HepG2 (cell line): ENCODE measurements around the gene FAM229A. TPM values are rescaled to one million over a fixed set of nuclear protein-coding genes. Genes with fewer than 3 reads are reported as not detected.

Experiments used
- BRCA1 ChIP-seq: sonication (generic); formaldehyde crosslinking; IDR thresholded peaks from 2 replicates; pipeline ENCODE4 v1.4.0; 2020; ENCODE audit warnings: missing genetic modification reagents
- CAMTA2 ChIP-seq: sonication (generic); formaldehyde crosslinking; IDR thresholded peaks from 2 replicates; pipeline ENCODE4 v1.4.0; 2020; ENCODE audit warnings: mild to moderate bottlenecking, missing genetic modification reagents, borderline replicate concordance
- CCDC6 ChIP-seq: sonication (generic); formaldehyde crosslinking; IDR thresholded peaks from 2 replicates; pipeline ENCODE4 v1.8.1; 2022; ENCODE audit warnings: mild to moderate bottlenecking, missing genetic modification reagents, moderate library complexity
- CERS6 ChIP-seq: sonication (generic); formaldehyde crosslinking; IDR thresholded peaks from 2 replicates; pipeline ENCODE4 v1.5.0; 2020; ENCODE audit warnings: missing genetic modification reagents
- DBP ChIP-seq: sonication (generic); formaldehyde crosslinking; IDR thresholded peaks from 2 replicates; pipeline ENCODE4 v1.4.0; 2020; ENCODE audit warnings: missing genetic modification reagents; ENCODE audit errors: not compliant biosample characterization
- FOXA1 ChIP-seq, 2 experiments: fragments of 450-650 bp in 1 of 2; sonication (generic) in 1 of 2; formaldehyde crosslinking in 1 of 2; IDR thresholded peaks; 2 replicates each; pipeline versions ENCODE4 v1.4.0 to v1.6.1; 2016 to 2020; ENCODE audit warnings: missing genetic modification reagents in 1 of 2
- HNRNPUL1 ChIP-seq: fragments of 200-400 bp; formaldehyde crosslinking; IDR thresholded peaks from 2 replicates; pipeline ENCODE4 v1.6.1; 2017; ENCODE audit warnings: low read depth, mild to moderate bottlenecking, low read length, moderate library complexity
- LCORL ChIP-seq, 2 experiments: fragments of 450-650 bp in 1 of 2; sonication (generic) in 1 of 2; formaldehyde crosslinking in 1 of 2; IDR thresholded peaks; 2 replicates each; pipeline versions ENCODE4 v1.5.0 to v1.6.1; 2017 to 2020; ENCODE audit warnings: antibody characterized with exemption in 1 of 2, missing genetic modification reagents in 1 of 2
- NCOA5 ChIP-seq: sonication (generic); formaldehyde crosslinking; IDR thresholded peaks from 2 replicates; pipeline ENCODE4 v1.4.0; 2020; ENCODE audit warnings: missing genetic modification reagents
- POLR2A ChIP-seq, 2 experiments: IDR thresholded peaks; 2 replicates each; pipeline ENCODE4 v1.6.1; 2011; ENCODE audit warnings: low read depth in 2 of 2, low read length in 2 of 2, mild to moderate bottlenecking in 1 of 2, moderate library complexity in 1 of 2; ENCODE audit not compliant: insufficient read depth in 1 of 2
- SMAD1 ChIP-seq: sonication (generic); formaldehyde crosslinking; IDR thresholded peaks from 2 replicates; pipeline ENCODE4 v1.4.0; 2020; ENCODE audit warnings: missing genetic modification reagents, low read depth, mild to moderate bottlenecking, borderline replicate concordance
- SRF ChIP-seq: IDR thresholded peaks from 2 replicates; pipeline ENCODE4 v1.6.1; 2011; ENCODE audit warnings: mild to moderate bottlenecking, low read depth, low read length, moderate library complexity
- SRSF4 ChIP-seq: fragments of 200-400 bp; formaldehyde crosslinking; IDR thresholded peaks from one replicate; pipeline ENCODE4 v1.6.1; 2018; ENCODE audit warnings: mild to moderate bottlenecking, low read depth, low read length, moderate library complexity; ENCODE audit not compliant: poor library complexity, severe bottlenecking
- U2AF1 ChIP-seq: fragments of 200-400 bp; formaldehyde crosslinking; optimal IDR thresholded peaks from 2 replicates; pipeline ENCODE3; 2017; ENCODE audit warnings: mild to moderate bottlenecking, low read depth, low read length
- ZBTB14 ChIP-seq: sonication (generic); formaldehyde crosslinking; IDR thresholded peaks from 2 replicates; pipeline ENCODE4 v1.4.0; 2020; ENCODE audit warnings: missing genetic modification reagents
- ZBTB25 ChIP-seq: IDR thresholded peaks from 2 replicates; pipeline ENCODE4 v1.6.1; 2018; ENCODE audit warnings: missing genetic modification reagents
- ZNF512 ChIP-seq: sonication (generic); formaldehyde crosslinking; IDR thresholded peaks from 2 replicates; pipeline ENCODE4 v1.4.0; 2020; ENCODE audit warnings: mild to moderate bottlenecking, missing genetic modification reagents
- ZNF576 ChIP-seq: sonication (generic); formaldehyde crosslinking; IDR thresholded peaks from 2 replicates; pipeline ENCODE4 v1.4.0; 2020; ENCODE audit warnings: mild to moderate bottlenecking, missing genetic modification reagents
- ZNF652 ChIP-seq: IDR thresholded peaks from 2 replicates; pipeline ENCODE4 v1.6.1; 2016; ENCODE audit warnings: low read depth, borderline replicate concordance
- ZNF660 ChIP-seq: sonication (generic); formaldehyde crosslinking; IDR thresholded peaks from 2 replicates; pipeline ENCODE4 v1.5.1; 2020; ENCODE audit warnings: mild to moderate bottlenecking, low read depth, missing genetic modification reagents, borderline replicate concordance
- ZNF703 ChIP-seq: sonication (generic); formaldehyde crosslinking; IDR thresholded peaks from 2 replicates; pipeline ENCODE4 v1.5.1; 2020; ENCODE audit warnings: missing genetic modification reagents, mild to moderate bottlenecking, moderate library complexity, borderline replicate concordance
- ZSCAN20 ChIP-seq: sonication (generic); formaldehyde crosslinking; IDR thresholded peaks from 2 replicates; pipeline ENCODE4 v1.4.0; 2020; ENCODE audit warnings: missing genetic modification reagents, mild to moderate bottlenecking, borderline replicate concordance
- ZSCAN22 ChIP-seq: sonication (generic); formaldehyde crosslinking; IDR thresholded peaks from 2 replicates; pipeline ENCODE4 v1.4.0; 2020; ENCODE audit warnings: mild to moderate bottlenecking, missing genetic modification reagents
- polyA plus RNA-seq, 8 experiments: library from polyadenylated mRNA; depleted of rRNA in 3 of 8; stranded (reverse) in 7 of 8; unstranded in 1 of 8; fragments of >200 nt; fragmentation: Illumina TruSeq in 4 of 8; extraction: Trizol in 4 of 8; gene quantifications; 2 replicates each; pipeline versions ENCODE4 v1.2.1 to v1.2.3, GENCODE V29; 2011 to 2016; ENCODE audit warnings: low read depth in 4 of 8, missing spikeins in 1 of 8, mixed read lengths in 1 of 8; ENCODE audit not compliant: insufficient read depth in 1 of 8
- total RNA-seq, 5 experiments: library from RNA; depleted of rRNA; stranded (reverse); fragments of >200 nt; fragmentation: Illumina TruSeq; extraction: Trizol; gene quantifications; 2 replicates each; pipeline ENCODE4 v1.2.3, GENCODE V29; 2016; ENCODE audit warnings: low read depth in 1 of 5

Gene FAM229A
- total and polyA plus RNA-seq, 2 of the 13 experiments (the other 11 are each of a cell fraction or from before 2014, with no cell fraction given): 3.2 to 17.6 TPM

- TF ChIP-seq ZNF652 (peak; percentile 46; the same call in 1 of the 2 replicates), ZBTB25 (CRISPR knock-in tag) (peak; percentile 86), ZNF660 (no peak), ZNF512 (CRISPR knock-in tag) (no peak), ZSCAN20 (no peak), ZSCAN22 (CRISPR knock-in tag) (no peak), U2AF1 (no peak), ZNF576 (CRISPR knock-in tag) (no peak), CERS6 (no peak), LCORL (IDR thresholded peaks at IDR 0.05) (no peak), LCORL (CRISPR knock-in tag; IDR thresholded peaks at IDR 0.05) (peak; percentile 70; the same call in 1 of the 2 replicates), DBP (CRISPR knock-in tag) (no peak), POLR2A (IDR thresholded peaks at IDR 0.05; ENCODE audit: insufficient read depth in 1 of 2, low read depth in 2 of 2, low read length in 2 of 2) (peak; percentile 77 to 96), BRCA1 (CRISPR knock-in tag) (no peak), SRF (no peak), SMAD1 (CRISPR knock-in tag) (peak; percentile 87; the same call in 1 of the 2 replicates), CAMTA2 (no peak), NCOA5 (CRISPR knock-in tag) (no peak), ZNF703 (no peak), SRSF4 (no peak), CCDC6 (peak; percentile 79; the same call in 1 of the 2 replicates), FOXA1 (IDR thresholded peaks at IDR 0.05) (no peak), FOXA1 (CRISPR knock-in tag; IDR thresholded peaks at IDR 0.05) (peak; percentile 81), ZBTB14 (CRISPR knock-in tag) (no peak), HNRNPUL1 (no peak)
Observed at GRCh38 chr1:32394141-32394889, 32.0 kb upstream of the FAM229A start, which contains the start of gene BSDC1 (continued).
